Fibroblast of pulmonary artery (primary cell): ENCODE data around the gene LRRTM2.
A peak's percentile ranks its signal among the peaks of the same experiment; 100 is the strongest.

ENCODE experiments used
- DNase-seq: peaks from one replicate; pipeline ENCODE4 v3.0.0-alpha.2; 2010; ENCODE audit warnings: low read depth
- H3K4me3 ChIP-seq: replicated peaks from 2 replicates; pipeline ENCODE4 v1.5.1; 2011; ENCODE audit warnings: low read depth, mild to moderate bottlenecking, control low read depth, low read length, moderate library complexity
- CTCF ChIP-seq: IDR thresholded peaks from 2 replicates; pipeline ENCODE4 v1.5.1; 2011; ENCODE audit warnings: mild to moderate bottlenecking, control low read depth, low read length, inconsistent platforms; ENCODE audit errors: missing control alignments

The LRRTM2 gene

DNA sequence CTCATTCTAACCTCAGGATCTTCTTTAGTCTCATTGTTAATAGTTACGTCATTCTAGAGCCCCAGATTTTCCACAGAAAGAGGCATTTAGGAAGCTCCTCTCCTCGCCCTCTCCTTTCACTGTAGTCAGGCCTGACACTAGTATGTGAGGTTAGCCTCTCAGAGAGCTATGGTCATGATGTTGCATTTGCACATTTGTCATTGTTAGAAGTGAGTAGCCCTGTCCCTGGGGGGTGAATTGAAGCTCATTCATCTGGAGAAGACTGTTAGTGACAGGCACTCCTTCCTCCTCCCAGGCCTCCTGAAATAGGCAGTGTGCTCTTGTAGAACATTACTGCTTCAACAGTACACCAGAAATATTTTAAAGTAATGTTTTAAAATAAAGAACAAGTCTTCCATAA, 26.6 kb upstream of the LRRTM2 start:
- DNase-seq: no peak
- H3K4me3 ChIP-seq: no peak overlapping the region
- no peak for TF ChIP-seq CTCF

DNA sequence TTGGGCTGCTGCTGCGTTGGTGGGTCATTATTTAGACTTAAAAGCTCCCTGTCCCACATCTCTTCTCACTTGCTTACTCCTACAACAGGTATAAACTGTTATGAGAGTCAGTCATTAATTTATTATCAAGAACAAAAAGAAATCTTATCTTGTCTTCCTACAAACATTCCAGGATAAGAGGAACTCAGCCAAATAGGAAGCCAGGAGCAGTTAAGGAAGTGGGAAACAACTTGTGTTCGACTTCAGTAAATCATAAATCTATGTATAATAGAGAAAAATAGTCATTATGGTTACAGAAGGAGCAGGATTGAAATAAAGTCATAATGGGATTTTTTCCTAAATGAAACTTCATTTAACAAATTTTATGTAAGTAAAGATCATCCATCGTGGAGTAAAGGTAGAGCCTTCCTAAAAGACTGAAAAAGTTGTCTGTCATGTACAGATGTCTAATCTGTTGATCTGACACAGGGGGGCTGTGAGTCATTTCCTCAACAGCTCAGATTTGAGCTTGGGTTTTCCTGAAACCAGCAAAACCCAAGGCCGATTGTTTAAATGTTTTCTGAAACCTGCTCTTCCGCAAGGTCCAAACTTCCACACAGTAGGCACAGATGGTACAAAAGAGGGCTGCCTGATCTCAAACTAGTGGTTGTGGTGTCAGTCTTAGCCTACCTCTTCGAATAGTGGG, 25.3 kb upstream of the LRRTM2 start:
- no peak overlapping the region for H3K4me3 ChIP-seq
- DNase-seq: peak; percentile 48
- TF ChIP-seq CTCF: no peak

- DNase-seq: no peak
- TF ChIP-seq CTCF: no peak
- no peak overlapping the region for H3K4me3 ChIP-seq
Observed at GRCh38 chr5:138898742-138899141, 23.6 kb upstream of the LRRTM2 start.

DNA sequence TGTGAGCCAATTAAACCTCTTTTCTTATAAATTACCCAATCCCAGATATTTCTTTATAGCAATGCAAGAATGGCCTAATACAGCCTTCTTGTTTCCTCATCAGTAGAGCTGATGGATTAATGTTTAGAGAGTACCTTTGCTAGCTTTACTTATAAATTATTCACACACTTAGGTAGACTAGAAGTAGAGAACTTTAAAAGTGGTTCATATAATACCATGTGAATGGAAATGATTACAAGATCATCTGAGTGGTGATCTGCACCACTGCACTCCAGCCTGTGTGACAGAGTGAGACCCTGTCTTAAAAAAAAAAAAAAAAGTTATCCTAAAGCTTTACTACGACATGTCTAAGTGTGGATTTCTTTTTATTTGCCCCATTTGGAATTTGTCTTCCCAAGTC, 23.2 kb upstream of the LRRTM2 start:
- no peak for TF ChIP-seq CTCF
- H3K4me3 ChIP-seq: no peak overlapping the region
- DNase-seq: no peak

DNA sequence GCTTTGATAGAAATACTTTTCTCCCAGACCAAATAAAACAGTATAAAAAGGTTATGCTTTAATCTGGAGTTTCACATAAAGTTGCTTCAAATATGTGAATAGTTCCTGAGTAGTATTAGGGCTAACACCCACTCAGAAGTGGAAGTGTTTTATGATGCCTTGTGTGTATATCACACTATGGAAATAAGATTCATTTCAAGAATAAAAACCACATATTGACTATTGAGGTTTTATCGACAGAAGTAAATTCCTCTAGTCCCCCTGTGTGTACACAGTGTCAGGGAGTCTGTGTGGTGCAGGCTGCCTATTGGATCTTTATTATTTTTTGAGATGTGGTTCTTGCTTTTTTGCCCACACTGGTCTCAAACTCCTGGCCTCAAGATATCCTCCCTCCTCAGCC, 20.8 kb upstream of the LRRTM2 start:
- DNase-seq: no peak
- TF ChIP-seq CTCF: no peak
- H3K4me3 ChIP-seq: no peak overlapping the region

- no peak for DNase-seq
- TF ChIP-seq CTCF: no peak
- no peak overlapping the region for H3K4me3 ChIP-seq
Observed at GRCh38 chr5:138890644-138891043, 15.5 kb upstream of the LRRTM2 start.

DNA sequence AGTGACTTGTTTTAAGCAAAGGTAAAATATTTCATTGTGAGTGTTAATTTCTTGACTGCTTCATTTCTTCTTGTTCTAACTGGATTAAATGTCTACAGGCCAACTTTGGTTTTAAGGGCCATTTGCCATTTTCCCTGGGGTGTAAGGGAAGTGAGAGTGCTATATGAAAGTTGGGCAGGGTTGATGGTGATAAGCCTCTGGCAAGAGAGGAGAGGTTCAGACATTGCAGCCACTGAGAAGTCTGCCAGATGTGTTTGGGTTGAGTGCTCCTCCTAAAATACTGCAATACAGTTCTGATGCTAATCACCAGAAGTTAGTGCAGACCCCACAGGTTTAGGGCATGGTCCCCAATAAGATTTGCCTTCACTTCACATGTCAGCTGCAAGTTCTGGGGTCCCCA, 14.9 kb upstream of the LRRTM2 start:
- no peak overlapping the region for H3K4me3 ChIP-seq
- no peak for TF ChIP-seq CTCF
- no peak for DNase-seq
